NOMO-1 treated with dmso at 0.1 percent for 144 hours (cell line): ENCODE data around the gene LSM14B.
"Not testable (repeated sequence)": the region's sequence is repeated elsewhere in the genome, so short reads cannot be mapped to it uniquely, and the experiment has no call there.

Experiments used
- DNase-seq: peaks from one replicate; lab custom pipeline; 2025; ENCODE audit not compliant: unreplicated experiment; lab: John Stamatoyannopoulos, UW

The LSM14B gene

GRCh38 chr20:62146019-62146755 lies 23.9 kb downstream of the LSM14B start:
- DNase-seq = no peak

GRCh38 chr20:62147125-62147524 lies 24.9 kb downstream of the LSM14B start:
- DNase-seq = no peak

- DNase-seq = no peak
These were observed 25.3 kb downstream of the LSM14B start for GRCh38 chr20:62147528-62147927.

DNA sequence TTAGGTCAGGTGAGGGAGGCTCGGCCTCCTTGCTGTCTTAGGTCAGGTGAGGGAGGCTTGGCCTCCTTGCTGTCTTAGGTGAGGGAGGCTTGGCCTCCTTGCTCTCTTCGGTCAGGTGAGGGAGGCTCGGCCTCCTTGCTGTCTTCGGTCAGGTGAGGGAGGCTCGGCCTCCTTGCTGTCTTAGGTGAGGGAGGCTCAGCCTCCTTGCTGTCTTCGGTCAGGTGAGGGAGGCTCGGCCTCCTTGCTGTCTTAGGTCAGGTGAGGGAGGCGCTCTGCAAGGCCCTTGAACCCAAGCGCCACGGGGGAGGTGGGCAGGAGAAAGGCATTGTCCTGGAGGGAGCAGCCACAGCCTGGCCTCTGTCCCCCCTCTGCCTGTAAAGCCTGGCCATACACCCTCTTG lies 26.1 kb downstream of the LSM14B start:
- DNase-seq = not testable (repeated sequence)

- no peak for DNase-seq
These were observed 26.6 kb downstream of the LSM14B start for GRCh38 chr20:62148908-62149314.

DNA sequence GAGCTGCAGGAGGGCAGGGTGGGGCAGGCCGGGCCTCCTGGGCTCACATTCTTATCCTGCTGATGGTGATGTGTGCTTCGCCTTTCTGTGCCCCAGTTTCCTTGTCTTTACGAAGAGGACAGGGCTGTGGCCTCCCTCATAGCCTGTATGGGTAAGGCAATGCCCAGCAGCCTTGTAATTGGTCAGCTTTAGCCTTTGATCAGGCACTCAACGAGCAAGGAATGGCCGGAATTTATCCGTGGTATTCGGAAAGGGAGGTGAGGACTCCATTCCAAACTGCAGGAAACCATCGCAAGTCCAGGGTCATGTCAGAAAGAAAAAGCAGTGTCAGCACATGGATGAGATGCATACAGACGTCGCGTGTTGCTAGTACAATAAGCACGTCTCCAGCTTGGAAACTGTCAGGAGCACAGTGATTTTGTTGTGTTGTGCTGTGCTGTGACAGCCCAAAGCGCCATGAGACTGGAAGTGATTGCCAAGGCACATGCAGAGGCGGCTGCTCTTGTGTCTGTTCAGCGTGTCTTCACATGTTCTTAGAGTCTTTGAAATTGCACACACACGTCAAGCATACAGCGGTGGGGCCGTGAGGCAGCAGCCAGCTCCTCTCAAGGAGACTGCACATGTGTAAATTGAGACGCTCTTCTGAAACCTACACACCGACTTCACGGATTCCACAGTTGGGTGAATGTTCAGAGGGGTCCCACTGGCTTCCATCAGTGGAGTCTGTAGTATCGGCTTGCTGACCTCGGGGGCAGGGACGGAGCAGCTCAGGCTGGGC lies 27.4 kb downstream of the LSM14B start:
- no peak for DNase-seq

DNA sequence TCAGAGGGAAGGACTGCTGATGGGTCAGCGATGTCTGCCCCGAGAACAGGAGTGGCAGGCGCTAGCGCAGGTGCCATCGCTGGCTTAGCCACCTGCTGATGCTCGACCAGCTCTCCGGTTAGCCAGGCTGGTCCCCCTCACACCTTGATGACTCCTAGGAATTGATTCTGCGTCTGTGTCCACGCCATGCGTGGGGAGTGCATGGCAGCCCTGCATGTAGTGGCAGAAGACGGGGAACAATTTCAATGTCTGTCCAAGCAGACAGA lies 28.0 kb downstream of the LSM14B start:
- no peak for DNase-seq

DNA sequence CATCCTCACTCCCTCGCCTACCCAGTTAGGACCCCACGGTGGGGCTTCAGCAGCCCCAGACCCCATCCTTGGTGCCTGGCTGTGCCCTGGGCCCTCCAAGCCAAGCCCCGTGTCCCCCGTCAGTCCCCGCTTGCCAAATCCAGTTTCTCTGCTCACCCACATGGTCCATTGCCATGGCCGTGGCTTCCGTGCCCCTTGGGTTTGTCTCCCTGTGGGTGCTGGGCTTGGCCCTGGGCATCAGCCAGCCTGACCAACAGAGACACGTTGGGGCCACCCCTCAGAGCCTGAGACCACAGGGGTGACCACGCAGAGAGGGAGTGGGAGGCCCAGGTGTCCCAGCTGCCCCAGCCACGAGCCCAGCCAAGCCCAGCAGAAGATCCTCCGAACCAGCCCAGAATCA lies 28.9 kb downstream of the LSM14B start:
- DNase-seq = no peak

- no peak for DNase-seq
These were observed 29.6 kb downstream of the LSM14B start for GRCh38 chr20:62151835-62152364.

- DNase-seq = no peak
These were observed 33.4 kb downstream of the LSM14B start for GRCh38 chr20:62155428-62156253.

DNA sequence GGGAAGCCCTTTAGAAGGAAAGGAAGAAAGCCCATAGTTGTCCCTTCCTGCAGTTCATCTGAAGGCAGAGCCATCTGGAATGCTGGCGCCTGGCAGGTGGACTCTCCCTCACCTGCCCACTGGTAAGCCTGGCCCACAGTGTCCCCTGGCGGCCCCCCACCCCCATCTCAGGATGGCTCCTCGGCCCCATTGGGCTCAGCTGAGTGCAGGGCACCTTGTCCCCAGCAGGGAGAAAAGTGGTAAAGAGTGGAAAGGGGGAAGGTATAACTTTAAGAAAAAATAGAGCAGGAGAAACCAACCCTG lies 33.9 kb downstream of the LSM14B start:
- no peak for DNase-seq

DNA sequence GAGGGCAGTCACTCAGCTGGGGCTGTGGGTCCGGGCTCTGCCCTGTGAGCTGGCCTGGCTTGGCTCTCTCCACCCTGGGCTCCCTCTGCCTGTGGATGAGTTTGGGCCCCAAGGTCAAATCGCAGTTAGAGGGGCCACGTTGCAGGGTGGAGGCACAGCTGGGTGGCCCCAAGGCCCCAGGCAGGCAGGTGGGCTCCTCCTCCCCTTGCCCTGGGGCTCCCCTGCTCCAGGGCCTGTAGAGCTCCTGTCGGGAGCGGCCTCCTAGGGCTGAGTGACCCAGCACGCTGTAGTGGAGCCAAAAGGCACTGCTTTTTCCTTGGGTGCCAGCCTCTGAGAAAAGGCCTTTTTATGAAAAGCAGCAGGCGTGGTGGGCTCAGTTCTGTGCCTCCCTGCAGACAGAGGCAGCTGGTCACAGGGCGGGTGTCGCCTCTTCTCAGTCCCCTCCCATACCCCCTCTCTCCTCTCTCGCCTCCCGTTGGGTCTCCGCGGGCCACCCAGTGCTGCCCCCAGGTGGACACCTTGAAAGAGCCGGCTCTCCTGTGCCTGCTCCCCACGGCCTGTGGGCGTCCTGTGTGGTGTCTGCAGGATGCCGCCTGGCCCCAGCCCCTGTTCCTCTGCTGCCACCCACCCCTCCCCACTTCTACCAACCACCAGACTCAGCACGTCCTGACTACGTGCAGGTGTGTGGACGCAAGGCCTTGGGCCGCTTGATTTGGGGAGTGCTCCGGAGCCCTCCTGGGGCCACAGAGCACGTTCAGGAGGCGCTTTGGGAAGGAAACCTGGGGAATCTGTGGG lies 34.5 kb downstream of the LSM14B start:
- no peak for DNase-seq

GRCh38 chr20:62157387-62158087 lies 35.3 kb downstream of the LSM14B start:
- no peak for DNase-seq

DNA sequence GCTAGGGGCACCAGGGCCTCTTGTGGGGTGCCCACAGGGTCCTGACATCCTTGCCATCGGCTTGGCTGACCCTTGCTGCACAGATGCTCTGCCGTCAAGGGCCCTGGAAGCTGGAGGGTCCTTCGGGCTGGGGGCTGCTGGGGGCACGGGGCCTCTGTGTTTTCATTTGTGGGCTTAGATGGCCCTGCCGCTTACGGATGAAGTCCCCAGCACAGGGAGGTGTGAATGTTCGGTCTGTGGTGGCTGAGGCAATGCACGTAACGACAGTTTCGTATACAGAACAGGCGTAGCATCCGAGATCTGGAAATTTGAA lies 35.8 kb downstream of the LSM14B start:
- no peak for DNase-seq

- no peak for DNase-seq
These were observed 36.3 kb downstream of the LSM14B start for GRCh38 chr20:62158541-62158940.

DNA sequence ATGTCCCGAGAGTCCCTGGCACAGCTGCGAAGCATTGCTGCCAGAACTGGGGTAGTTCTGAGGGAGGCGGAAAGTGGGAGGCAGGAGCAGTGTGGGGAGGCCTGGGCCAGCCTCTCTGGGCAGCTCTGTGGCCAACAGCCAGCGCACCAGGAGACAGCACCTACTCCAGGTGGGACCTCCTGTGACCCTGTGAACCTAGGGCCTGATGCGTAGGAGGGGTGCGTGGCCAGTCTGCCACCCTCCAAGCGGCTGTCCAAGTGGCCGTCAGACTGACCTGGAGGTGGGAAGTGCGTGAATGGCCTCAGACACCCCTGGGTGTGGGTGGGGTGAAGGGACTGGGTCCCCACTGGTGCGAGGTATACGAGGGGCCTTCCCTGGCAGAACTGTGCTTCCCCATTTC lies 36.8 kb downstream of the LSM14B start:
- no peak for DNase-seq

DNA sequence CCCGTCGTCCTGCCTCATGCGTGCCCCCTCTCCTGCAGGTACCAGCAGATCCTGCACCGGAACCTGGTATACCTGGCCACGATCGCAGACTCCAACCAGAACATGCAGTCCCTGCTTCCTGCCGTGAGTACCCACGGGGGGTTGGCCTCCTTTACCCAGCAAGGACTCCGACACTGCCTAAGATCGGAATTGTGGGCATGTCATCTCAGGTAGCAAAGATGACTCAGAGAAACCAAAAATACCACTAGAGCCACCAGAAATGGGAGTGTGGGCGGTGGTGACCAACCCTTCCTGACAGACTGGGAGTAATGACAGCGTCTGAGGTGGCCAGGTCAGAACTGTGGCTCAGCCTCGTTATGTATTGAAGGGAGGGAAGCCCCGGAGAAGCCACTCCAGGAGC lies 37.6 kb downstream of the LSM14B start:
- no peak for DNase-seq

DNA sequence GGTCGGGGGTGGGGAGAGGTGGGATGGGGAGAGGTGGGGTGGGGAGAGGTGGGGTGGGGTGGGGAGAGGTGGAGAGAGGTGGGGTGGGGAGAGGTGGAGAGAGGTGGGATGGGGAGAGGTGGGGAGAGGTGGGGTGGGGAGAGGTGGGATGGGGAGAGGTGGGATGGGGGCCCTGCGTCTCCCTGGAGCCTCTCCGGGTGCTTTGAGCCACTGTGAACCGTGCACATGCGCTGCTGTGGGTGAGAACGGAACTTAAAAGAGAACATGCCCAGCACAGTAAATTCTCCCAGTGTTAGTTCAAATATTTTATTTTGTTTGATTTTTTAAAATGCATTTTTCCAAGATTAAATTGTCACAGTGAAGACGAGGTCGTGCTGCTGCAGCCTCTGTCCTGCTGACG lies 38.0 kb downstream of the LSM14B start:
- no peak for DNase-seq

GRCh38 chr20:62160876-62161275 lies 38.6 kb downstream of the LSM14B start:
- DNase-seq = no peak

GRCh38 chr20:62161347-62161746 lies 39.1 kb downstream of the LSM14B start:
- no peak for DNase-seq
